GM23338 (cell line): ENCODE data around the gene CORO7.

Source experiments
- EZH2 ChIP-seq: fragments of 200-600 bp; sonication (generic); IDR thresholded peaks from one replicate; pipeline ENCODE4 v1.8.0; 2017; ENCODE audit warnings: antibody characterized with exemption, mild to moderate bottlenecking, low read depth; ENCODE audit not compliant: unreplicated experiment
- POLR2AphosphoS5 ChIP-seq: IDR thresholded peaks from 2 replicates; pipeline ENCODE4 v1.6.1; 2016; ENCODE audit warnings: antibody characterized with exemption, low read depth

GRCh38 chr16:4407543-4408322 is 8.7 kb downstream of the CORO7 start:
- TF ChIP-seq POLR2AphosphoS5 (no peak), EZH2 (no peak)
